NCI-H2171 (cell line): ENCODE results near the gene GMDS.

Experiments
- DNase-seq: peaks from one replicate; lab custom pipeline; 2025; lab: John Stamatoyannopoulos, UW

The GMDS gene

GRCh38 chr6:2240961-2241360 lies 4.4 kb downstream of the GMDS start:
- no peak for DNase-seq

- DNase-seq, result no peak
These were observed 8.4 kb downstream of the GMDS start for GRCh38 chr6:2237001-2237400.

- DNase-seq, result no peak
These were observed 9.5 kb downstream of the GMDS start for GRCh38 chr6:2235777-2236495.

DNA sequence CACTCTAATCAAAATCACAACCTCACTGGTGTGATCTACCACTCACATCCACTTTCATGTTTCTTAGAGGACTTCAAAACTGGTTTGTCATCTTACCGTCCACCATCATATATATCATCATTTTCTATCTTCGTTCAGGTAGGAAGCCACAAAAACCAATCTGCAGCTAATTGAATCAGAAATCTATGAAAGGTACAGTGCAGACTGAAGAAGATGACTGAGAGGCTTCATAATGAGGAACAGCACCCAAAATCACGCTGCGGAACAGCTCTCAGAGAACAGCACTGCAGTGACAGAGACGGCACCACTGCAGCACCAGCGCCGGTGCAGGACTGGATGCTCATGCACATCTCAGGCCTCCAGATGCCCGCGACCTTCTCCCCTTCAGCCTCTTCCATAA lies 13.0 kb downstream of the GMDS start:
- no peak for DNase-seq

DNA sequence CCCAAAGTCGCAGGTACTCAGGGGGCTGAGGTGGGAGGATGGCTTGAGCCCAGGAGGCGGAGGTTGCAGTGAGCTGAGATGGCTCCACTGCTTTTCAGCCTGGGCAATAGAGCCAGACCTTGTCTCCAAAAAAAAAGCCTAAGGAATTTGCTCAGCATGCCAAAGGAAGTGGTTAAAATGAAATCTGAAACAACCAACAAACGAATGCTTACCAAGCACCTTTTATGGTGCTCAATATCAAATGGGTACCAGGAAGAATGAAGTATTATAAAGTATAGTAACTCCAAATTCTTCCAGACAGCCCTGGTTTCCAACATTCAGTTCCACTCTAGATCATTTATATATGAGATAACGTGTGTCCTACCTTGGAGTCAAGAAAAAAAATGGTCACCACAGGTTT lies 14.0 kb downstream of the GMDS start:
- no peak for DNase-seq

DNA sequence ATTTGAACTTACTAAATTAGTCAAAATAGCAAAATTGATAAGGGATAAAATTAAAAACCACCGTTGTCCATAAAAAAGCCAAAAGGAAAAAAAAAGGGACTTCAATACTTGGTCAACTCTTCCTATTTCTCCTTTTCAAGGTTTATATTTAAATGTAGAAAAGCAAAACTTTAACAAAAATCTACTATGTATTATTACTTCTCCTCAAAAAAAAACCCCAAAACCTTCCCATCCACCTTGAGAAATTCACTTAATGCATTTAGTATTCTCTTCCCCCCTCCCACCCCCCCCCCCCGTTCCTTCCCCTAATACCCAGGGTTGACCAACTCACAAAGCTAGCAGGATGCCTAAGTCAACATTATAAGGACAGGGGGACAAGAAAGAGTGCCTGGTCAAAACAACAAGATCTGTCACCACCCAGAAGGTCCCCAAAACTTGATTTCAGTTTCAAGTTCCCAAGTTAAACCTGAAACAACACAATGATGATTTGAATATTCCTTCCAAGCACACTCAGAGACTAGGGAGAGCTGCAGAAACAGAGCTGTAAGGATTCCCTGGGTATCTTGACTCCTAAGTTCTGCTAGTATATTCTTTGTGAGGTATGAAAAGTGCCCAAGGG lies 14.6 kb downstream of the GMDS start:
- DNase-seq, result no peak

DNA sequence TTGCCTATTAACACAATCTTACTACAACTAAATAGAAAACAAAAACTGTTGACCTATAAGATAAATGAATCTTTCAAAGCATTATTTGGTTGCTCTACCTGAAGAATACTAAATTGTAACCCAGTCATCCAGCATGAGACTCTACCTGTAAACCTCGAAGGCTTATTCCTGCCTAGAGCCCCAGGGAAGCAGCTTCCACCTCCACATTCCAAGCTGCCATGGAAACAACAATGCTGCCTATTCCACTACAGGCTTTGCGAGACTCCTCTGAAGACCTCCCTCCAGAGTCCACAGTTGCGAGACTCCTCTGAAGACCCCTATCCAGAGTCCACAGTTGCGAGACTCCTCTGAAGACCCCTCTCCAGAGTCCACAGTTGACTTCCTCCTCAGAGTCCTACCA lies 15.7 kb downstream of the GMDS start:
- DNase-seq, result no peak

GRCh38 chr6:2229039-2229438 lies 16.4 kb downstream of the GMDS start:
- no peak for DNase-seq

GRCh38 chr6:2228392-2228791 lies 17.0 kb downstream of the GMDS start:
- no peak for DNase-seq

DNA sequence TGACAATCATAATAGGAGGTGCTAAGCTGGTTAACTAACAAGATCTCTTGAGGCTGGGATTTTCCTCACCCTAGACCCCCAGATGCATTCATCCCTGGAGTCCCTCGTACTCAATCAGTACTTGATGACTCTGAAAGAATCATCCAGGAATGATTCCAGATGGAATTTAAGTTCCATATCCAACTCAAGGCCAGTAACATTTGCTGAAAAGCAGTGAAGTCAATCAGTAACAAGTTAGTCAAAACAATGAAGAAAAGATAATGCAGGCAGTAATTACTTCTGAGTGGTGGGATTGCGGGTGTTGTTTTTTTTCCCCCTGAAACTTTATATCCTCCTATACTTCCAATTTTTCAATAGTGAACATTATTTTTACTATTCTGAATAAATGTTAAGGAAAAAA lies 18.6 kb downstream of the GMDS start:
- no peak for DNase-seq

DNA sequence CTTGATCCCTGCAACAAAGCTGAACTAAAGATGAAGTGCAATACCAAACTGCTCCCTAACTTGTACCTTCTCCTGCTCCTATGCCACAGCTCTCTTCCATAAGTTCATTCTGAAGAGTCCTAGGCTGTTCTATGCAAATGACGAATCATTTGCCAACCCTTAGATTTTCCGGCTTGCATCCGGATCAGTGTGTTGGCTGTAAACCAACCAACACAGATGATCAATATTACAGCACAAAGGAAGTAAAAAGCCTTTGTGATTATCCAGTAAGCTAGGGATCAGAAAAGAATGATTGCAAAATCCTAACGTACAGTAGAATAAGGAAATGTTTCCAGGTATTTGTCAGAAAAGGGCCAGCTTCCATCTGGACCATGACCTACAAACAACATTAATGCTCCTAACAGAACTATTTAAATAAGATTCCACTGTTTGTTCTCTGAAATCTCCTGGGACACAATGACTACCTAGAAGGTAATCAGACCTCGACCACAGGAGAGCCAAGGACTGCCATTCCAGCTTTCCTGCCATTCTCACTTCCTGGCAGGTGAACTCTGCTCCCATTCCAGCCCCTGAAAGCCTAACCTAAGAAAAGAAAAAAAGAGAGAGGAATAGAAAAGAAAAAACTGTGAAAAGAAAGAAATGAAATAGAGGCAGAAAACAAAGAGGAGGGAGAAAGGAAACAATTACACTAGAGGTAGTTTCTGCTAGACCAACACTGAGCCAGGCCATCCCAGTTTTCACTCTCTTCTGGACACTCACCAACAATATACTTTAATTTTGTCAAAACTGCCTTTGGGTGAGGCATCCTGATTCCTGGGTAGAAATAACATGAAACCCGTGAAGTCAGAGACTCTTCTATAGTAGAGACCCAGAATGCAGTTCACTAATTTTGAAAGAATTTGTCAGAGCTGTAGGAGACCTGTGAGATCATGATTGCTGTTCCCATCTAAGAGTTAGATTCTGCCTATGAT lies 19.7 kb downstream of the GMDS start:
- DNase-seq, result no peak

DNA sequence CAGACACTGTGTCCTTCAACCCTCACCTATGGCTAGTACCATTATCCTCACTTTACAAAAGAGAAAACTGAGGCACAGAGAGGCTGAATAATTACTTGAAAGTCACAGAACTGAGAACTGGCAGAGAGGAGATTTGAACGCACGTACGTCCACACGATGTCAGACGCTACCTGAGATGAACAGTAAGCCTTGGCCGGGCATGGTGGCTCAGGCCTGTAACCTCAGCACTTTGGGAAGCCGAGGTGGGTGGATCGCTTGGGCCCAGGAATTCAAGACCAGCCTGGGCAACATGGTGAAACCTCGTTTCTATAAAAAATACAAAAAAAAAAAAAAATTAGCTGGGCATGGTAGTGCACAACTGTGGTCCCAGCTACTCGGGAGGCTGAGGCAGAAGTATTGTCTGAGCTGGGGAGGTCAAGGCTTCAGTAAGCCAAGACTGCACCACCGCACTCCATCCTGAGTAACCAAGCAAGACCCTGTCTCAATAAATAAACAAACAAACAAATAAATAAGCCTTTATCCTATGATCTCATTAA lies 20.5 kb downstream of the GMDS start:
- DNase-seq, result no peak

DNA sequence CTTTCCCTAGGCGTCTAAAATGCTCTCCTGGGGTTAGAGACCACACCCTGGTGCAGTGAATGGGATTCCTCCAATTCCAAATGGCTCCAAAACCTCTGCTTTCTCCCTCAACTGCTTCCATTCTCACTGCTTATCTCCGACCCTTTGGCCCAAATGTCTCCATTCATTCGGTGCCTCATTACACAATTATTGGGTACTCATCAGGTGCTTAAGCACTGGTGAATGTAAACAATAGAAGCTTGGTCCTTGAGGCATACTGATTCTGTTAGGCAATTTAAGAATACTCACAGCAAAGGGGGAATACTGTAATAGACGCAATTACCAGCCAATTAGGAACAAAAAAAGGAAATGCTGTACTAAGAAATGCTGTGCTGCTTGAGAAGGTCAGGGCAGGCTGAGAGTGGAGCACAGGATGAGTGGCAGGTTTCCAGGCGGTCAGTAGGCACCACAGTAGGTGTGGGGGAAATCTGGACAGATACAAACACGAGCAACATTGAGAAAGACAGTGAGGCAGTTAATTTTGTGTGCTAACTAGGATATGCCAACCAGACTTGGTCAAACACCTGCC lies 23.0 kb downstream of the GMDS start:
- no peak for DNase-seq

- no peak for DNase-seq
These were observed 23.6 kb downstream of the GMDS start for GRCh38 chr6:2221726-2222274.

DNA sequence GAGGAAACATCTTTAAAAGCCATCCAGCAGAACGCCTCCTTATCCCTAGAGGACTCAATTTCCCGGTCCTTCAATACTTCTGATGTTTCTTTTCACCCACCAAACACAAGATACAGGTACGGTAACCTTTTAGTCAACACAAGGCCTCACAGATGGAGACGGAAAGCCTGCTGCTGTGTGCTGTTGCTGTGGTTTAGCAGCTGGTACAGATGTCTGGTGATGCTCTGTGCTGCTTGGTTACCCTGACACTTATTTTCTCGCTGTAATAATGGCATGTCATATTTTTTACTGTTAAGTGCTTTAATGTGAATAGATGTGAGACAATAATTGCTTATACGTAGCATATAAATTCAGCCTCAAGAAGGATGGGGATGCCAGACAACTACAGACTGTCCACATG lies 25.3 kb downstream of the GMDS start:
- DNase-seq, result no peak

DNA sequence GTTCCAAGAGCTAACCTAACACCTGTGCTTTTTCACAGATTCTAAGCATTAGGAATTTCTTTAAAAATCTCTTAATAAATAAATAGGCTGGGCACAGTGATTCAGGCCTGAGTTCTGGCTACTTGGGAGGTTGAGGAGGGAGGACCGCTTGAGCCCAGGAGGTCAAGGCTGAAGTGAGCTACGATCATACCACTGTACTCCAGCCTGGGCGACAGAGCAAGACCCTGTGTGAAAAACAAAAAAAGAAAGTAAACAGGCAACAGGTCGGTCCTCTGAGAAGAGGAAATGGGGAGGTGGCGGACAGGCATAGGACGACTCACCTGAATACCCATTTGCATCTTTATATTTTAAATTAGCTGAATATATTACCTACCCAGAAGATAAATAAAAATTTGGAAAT lies 26.5 kb downstream of the GMDS start:
- DNase-seq, result no peak

DNA sequence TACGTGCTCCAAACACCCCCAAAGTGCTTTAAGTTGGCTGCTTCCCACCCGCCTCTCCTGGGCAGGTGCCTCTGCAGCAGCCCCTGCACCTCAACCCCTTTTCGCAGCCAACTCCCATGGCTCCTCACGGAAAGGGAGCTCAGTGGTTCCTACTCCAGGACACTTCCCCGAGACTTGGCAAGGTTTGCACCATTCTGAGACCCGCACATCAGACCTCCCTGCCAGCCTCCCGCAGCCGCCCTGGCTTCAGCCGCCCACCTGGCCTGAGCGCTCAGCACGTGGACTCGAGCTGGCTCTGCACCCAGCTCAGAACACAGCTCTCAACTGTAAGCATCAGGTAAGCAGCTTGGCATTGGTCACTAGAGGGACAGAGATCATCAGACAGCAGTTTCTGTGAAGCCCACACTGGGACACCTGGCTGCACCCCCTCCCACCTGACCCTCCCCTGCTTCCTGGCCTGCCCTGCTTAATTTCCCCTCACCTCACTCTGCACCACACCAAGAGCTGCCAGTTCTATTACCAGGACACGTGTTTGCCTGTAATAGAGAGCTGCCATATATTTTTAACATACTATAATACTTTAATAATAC lies 28.5 kb downstream of the GMDS start:
- no peak for DNase-seq

DNA sequence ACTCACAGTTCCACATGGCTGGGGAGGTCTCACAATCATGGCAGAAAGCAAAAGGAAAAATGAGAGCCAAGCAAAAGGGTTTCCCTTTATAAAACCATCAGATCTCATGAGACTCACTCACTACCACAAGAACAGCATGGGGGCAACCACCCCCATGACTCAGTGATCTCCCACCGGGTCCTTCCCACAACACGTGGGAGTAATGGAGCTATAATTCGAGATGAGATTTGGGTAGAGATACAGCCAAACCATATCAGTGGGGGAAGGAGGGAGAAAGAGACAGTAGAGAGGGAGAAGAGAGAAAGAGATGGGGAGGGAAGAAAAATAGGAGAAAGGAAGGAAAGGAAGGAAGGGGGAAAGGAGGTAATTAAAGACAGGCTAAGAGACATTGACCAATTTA lies 30.1 kb downstream of the GMDS start:
- DNase-seq, result no peak

DNA sequence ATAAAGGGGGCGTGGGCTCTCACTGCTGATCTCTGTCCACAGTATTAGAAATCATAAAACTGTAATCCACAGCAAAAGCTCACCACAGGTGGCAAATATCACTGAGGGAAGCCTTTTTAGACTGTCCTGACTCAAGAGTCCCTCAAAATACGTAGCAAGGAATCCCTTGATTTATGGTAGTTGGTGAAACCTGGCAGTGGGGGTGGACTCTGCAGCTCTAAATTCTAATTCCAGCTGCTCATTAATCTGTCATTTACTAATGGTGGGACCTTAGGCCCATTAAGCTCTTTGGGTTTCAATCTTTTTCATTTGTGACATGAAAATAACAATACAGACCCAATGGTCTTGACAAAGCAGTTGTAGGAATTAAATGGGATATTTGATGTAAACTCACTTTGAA lies 32.3 kb downstream of the GMDS start:
- no peak for DNase-seq

DNA sequence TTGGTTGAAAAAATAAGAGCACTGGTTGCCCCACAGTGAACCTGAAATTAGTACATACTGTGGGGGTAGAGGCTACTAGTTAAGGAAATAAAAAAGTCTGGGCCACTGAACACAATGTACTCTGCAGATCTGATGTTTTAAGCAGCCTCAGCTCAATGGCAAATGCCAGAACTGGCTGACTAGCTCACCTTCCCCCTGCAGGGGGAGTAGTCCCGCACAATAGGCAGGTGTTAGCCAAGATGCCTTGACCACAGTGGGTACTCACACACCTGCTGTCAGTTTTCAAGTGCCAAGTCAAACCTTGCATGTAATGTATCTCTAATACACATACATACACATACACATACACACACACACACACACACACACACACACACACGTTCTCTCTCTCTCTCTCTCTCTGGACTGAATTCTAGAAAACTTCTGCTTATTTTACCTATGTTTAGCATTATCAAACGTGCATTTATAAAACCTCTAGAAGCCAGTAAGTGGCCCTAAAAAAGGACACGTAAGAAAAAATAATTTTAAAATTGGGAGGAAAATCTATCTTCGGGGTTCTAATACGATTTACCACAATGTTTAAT lies 36.1 kb downstream of the GMDS start:
- no peak for DNase-seq

DNA sequence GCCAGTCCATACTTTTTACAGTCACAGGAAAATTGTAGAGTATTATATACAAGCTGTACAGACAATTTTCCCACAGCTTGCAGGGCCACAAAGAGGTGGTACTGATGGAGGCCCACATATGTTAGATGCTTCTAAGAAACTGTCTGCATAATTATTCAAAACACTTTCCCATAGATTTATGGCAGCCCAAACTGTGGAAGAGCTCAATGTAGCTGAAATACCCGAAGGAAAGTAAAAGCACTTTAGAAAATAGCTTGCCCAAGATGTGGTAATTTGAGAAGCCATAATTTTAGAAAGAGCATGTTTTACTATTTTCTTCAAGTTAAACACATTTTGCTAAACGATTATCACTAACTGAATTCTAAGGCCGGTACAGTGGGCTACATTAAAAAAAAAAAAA lies 36.9 kb downstream of the GMDS start:
- DNase-seq, result no peak
